Liver (tissue), 9 donors: Measurements from ENCODE around the gene ATG10. TPM values are rescaled to one million over a fixed set of nuclear protein-coding genes. Genes with fewer than 3 reads are reported as not detected.

Source experiments
- DNase-seq: peaks from one replicate; pipeline ENCODE4 v3.0.0-alpha.2; 2017; ENCODE audit warnings: low spot score
- H3K27ac ChIP-seq, 2 donors: one replicate each; pipeline ENCODE4 v1.7.0; 2013; ENCODE audit warnings: inconsistent platforms in 2 of 2, low read length in 2 of 2, control low read depth in 1 of 2, low read depth in 1 of 2, mild to moderate bottlenecking in 1 of 2
- H3K27me3 ChIP-seq, 4 donors: one replicate each; pipeline versions ENCODE4 v1.6.1 to v1.7.0; 2013; ENCODE audit warnings: low read length in 3 of 4, inconsistent platforms in 1 of 4, mild to moderate bottlenecking in 1 of 4, moderate library complexity in 1 of 4; ENCODE audit not compliant: control insufficient read depth in 4 of 4, insufficient read depth in 4 of 4
- H3K36me3 ChIP-seq, 4 donors: one replicate each; pipeline versions ENCODE4 v1.6.1 to v1.7.0; 2013; ENCODE audit warnings: low read length in 3 of 4, mild to moderate bottlenecking in 3 of 4, low read depth in 1 of 4, moderate library complexity in 1 of 4; ENCODE audit not compliant: control insufficient read depth in 4 of 4, insufficient read depth in 3 of 4
- H3K4me1 ChIP-seq, 4 donors: one replicate each; pipeline versions ENCODE4 v1.6.1 to v1.7.0; 2013; ENCODE audit warnings: low read length in 3 of 4, mild to moderate bottlenecking in 3 of 4, moderate library complexity in 1 of 4; ENCODE audit not compliant: control insufficient read depth in 4 of 4, insufficient read depth in 4 of 4
- H3K4me3 ChIP-seq, 3 donors: one replicate each; pipeline versions ENCODE4 v1.6.1 to v1.7.0; 2013; ENCODE audit warnings: low read length in 3 of 3, control low read depth in 1 of 3, low read depth in 1 of 3, mild to moderate bottlenecking in 1 of 3
- H3K9ac ChIP-seq, 2 donors: one replicate each; pipeline ENCODE4 v1.7.0; 2013; ENCODE audit warnings: low read length in 2 of 2, mild to moderate bottlenecking in 2 of 2, moderate library complexity in 2 of 2, control low read depth in 1 of 2, low read depth in 1 of 2
- H3K9me3 ChIP-seq, 4 donors: one replicate each; pipeline versions ENCODE4 v1.6.1 to v1.7.0; 2013; ENCODE audit warnings: low read length in 3 of 4; ENCODE audit not compliant: control insufficient read depth in 4 of 4
- EGR1 ChIP-seq, 2 donors: IDR thresholded peaks; 2 replicates each; pipeline ENCODE4 v1.6.1; 2016 to 2018; ENCODE audit warnings: antibody characterized with exemption in 2 of 2, low read depth in 2 of 2
- FOXA1 ChIP-seq: IDR thresholded peaks from 2 replicates; pipeline ENCODE4 v1.6.1; 2016; ENCODE audit warnings: antibody characterized with exemption
- FOXA2 ChIP-seq: IDR thresholded peaks from 2 replicates; pipeline ENCODE4 v1.6.1; 2016; ENCODE audit warnings: antibody characterized with exemption
- GABPA ChIP-seq, 2 donors: IDR thresholded peaks in 1 of 2; conservative IDR thresholded peaks in 1 of 2; 2 replicates each; pipeline ENCODE4 v1.6.1; 2016; ENCODE audit warnings: antibody characterized with exemption in 2 of 2, mild to moderate bottlenecking in 1 of 2, moderate library complexity in 1 of 2
- HNF4A ChIP-seq, 2 donors: conservative IDR thresholded peaks; 2 replicates each; pipeline ENCODE4 v1.6.1; 2016; ENCODE audit warnings: antibody characterized with exemption in 2 of 2, mild to moderate bottlenecking in 2 of 2
- HNF4G ChIP-seq: IDR thresholded peaks from 2 replicates; pipeline ENCODE4 v1.6.1; 2016; ENCODE audit warnings: antibody characterized with exemption
- JUND ChIP-seq, 2 donors: IDR thresholded peaks; 2 replicates each; pipeline ENCODE4 v1.6.1; 2016; ENCODE audit warnings: antibody characterized with exemption in 2 of 2
- NR2F2 ChIP-seq: IDR thresholded peaks from 2 replicates; pipeline ENCODE4 v1.6.1; 2016; ENCODE audit warnings: antibody characterized with exemption
- RXRA ChIP-seq, 2 donors: IDR thresholded peaks; 2 replicates each; pipeline ENCODE4 v1.6.1; 2017 to 2018; ENCODE audit warnings: antibody characterized with exemption in 2 of 2, mild to moderate bottlenecking in 1 of 2
- TAF1 ChIP-seq: conservative IDR thresholded peaks from 2 replicates; pipeline ENCODE4 v1.6.1; 2016; ENCODE audit warnings: antibody characterized with exemption, mild to moderate bottlenecking
- YY1 ChIP-seq: IDR thresholded peaks from 2 replicates; pipeline ENCODE4 v1.6.1; 2016; ENCODE audit warnings: antibody characterized with exemption, mild to moderate bottlenecking
- whole genome bisulfite sequencing: extraction: QIAGEN DNeasy Blood & Tissue Kit; methylation state at CpG from one replicate; pipeline ENCODE4 v1.1.7; 2013; 5-methylcytosine and 5-hydroxymethylcytosine counted together
- polyA plus RNA-seq, 2 donors: library from polyadenylated mRNA; stranded (reverse) in 1 of 2; unstranded in 1 of 2; fragments of 200-250 nt in 1 of 2; fragments of >200 nt in 1 of 2; fragmentation: Nextera tagmentation in 1 of 2; extraction: Ambion mirVana in 1 of 2; gene quantifications; one replicate each; pipeline versions ENCODE4 v1.2.1 to v1.2.3, GENCODE V29; 2013 to 2015
- total RNA-seq, 2 donors: library from RNA; depleted of rRNA; stranded (reverse); fragments of >200 nt; gene quantifications; one replicate each; pipeline ENCODE4 v1.2.3, GENCODE V29; 2014
- TF ChIP-seq, protein P1 (sequence below): IDR thresholded peaks from 2 replicates; pipeline ENCODE4 v1.6.1; 2016; ENCODE audit warnings: antibody characterized with exemption
- TF ChIP-seq, protein P2 (sequence below): IDR thresholded peaks from 2 replicates; pipeline ENCODE4 v1.6.1; 2016; ENCODE audit warnings: antibody characterized with exemption, mild to moderate bottlenecking
- TF ChIP-seq, protein P3 (sequence below): IDR thresholded peaks from 2 replicates; pipeline ENCODE4 v1.6.1; 2016; ENCODE audit warnings: antibody characterized with exemption
- donor health status: healthy.
- donor health status: healthy.
- donor health status: healthy.
- donor health status: healthy.
- donor health status: healthy.

ATG10 gene
- total and polyA plus RNA-seq, 4 donors = 3.1 to 7.8 (median 7.4) TPM

DNA sequence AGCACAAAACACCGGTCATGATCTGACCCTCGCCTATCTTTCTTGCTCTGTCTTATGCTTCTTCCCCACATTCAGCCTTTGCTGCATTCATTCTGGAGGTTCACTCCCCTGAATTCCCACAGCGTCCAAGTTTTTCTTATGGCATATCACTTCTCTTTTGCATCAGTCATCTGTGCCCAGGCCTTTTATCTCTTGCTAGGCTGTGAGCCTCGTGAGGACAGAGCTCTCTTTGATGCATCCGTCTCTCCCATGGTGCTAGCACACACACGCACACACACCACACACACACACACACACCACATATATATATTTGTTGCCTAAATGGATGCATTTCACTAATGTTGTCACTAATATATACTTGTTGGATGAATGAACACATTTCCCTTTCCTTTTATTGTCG is 45.8 kb upstream of the ATG10 start:
- Histone ChIP-seq H3K27ac (no peak overlapping the region), H3K4me3 (no peak overlapping the region), H3K27me3 (no peaks in the 10 kb centered on the region), H3K4me1 (no peaks in the 10 kb centered on the region), H3K9me3 (no peaks in the 10 kb centered on the region), H3K36me3 (no peaks in the 10 kb centered on the region), H3K9ac (no peak overlapping the region)
- no peak for DNase-seq
- TF ChIP-seq TAF1 = no peak
- TF ChIP-seq FOXA2 = no peak
- TF ChIP-seq HNF4A (conservative IDR thresholded peaks at IDR 0.05) = no peak
- TF ChIP-seq, protein P1, sequence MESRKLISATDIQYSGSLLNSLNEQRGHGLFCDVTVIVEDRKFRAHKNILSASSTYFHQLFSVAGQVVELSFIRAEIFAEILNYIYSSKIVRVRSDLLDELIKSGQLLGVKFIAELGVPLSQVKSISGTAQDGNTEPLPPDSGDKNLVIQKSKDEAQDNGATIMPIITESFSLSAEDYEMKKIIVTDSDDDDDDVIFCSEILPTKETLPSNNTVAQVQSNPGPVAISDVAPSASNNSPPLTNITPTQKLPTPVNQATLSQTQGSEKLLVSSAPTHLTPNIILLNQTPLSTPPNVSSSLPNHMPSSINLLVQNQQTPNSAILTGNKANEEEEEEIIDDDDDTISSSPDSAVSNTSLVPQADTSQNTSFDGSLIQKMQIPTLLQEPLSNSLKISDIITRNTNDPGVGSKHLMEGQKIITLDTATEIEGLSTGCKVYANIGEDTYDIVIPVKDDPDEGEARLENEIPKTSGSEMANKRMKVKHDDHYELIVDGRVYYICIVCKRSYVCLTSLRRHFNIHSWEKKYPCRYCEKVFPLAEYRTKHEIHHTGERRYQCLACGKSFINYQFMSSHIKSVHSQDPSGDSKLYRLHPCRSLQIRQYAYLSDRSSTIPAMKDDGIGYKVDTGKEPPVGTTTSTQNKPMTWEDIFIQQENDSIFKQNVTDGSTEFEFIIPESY = no peak
- no peak for TF ChIP-seq EGR1 (IDR thresholded peaks at IDR 0.05; ENCODE audit: low read depth in 2 of 2)
- no peak for TF ChIP-seq RXRA (IDR thresholded peaks at IDR 0.05)
- TF ChIP-seq, protein P2, sequence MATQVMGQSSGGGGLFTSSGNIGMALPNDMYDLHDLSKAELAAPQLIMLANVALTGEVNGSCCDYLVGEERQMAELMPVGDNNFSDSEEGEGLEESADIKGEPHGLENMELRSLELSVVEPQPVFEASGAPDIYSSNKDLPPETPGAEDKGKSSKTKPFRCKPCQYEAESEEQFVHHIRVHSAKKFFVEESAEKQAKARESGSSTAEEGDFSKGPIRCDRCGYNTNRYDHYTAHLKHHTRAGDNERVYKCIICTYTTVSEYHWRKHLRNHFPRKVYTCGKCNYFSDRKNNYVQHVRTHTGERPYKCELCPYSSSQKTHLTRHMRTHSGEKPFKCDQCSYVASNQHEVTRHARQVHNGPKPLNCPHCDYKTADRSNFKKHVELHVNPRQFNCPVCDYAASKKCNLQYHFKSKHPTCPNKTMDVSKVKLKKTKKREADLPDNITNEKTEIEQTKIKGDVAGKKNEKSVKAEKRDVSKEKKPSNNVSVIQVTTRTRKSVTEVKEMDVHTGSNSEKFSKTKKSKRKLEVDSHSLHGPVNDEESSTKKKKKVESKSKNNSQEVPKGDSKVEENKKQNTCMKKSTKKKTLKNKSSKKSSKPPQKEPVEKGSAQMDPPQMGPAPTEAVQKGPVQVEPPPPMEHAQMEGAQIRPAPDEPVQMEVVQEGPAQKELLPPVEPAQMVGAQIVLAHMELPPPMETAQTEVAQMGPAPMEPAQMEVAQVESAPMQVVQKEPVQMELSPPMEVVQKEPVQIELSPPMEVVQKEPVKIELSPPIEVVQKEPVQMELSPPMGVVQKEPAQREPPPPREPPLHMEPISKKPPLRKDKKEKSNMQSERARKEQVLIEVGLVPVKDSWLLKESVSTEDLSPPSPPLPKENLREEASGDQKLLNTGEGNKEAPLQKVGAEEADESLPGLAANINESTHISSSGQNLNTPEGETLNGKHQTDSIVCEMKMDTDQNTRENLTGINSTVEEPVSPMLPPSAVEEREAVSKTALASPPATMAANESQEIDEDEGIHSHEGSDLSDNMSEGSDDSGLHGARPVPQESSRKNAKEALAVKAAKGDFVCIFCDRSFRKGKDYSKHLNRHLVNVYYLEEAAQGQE = no peak
- TF ChIP-seq YY1 = no peak
- TF ChIP-seq, protein P3, sequence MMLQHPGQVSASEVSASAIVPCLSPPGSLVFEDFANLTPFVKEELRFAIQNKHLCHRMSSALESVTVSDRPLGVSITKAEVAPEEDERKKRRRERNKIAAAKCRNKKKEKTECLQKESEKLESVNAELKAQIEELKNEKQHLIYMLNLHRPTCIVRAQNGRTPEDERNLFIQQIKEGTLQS = no peak
- WGBS = 78% methylated on average over 7 of the region's 7 CpGs

DNA sequence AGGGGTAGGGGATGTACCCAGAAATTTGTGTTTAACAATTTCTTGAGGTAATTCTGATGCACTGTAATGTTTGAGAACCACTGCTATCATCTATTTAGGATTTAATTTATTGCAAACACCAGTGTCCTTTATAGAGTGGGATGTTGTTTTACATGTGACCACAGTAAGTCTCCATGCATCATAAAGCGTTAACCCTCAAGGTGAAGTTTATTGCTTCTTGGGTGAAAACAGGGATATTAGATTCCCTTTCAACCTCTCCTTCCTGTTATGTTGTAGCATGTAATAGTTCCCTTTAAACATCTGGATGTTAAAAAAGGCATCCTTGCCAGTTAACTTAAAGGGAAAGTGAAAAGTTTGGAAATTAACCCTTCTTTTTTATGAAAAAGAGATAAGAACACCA is 35.8 kb upstream of the ATG10 start:
- Histone ChIP-seq H3K27me3 (no peaks in the 10 kb centered on the region), H3K27ac (no peak overlapping the region), H3K4me1 (no peaks in the 10 kb centered on the region), H3K36me3 (no peaks in the 10 kb centered on the region), H3K4me3 (no peak overlapping the region), H3K9ac (no peak overlapping the region), H3K9me3 (peaks cover 0 to 3% (median 0%) of the 10 kb centered on the region in 4 donors)
- no peak for DNase-seq
- TF ChIP-seq FOXA1 = no peak
- 84% methylated on average over 1 of the region's 1 CpG for WGBS

DNA sequence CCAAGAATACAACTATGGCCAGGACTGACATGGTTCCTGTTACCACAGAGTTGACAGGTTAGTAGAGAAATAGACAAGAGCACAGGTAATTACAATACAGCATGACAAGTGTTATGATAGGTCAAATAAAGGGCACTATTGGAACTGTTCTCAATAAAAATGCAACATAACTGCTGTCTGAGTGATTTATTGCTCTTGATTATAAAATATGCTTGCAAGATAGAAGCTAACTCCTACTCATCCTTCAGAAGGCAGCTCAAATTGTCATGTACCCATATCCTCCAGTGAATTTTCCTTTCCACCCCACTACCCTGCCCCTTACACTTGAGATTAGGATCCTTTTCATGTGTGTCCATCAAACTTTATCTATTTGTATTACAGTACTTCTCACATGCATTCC is 35.1 kb upstream of the ATG10 start:
- Histone ChIP-seq H3K9ac (no peak overlapping the region), H3K4me3 (no peak overlapping the region), H3K36me3 (no peaks in the 10 kb centered on the region), H3K4me1 (no peaks in the 10 kb centered on the region), H3K9me3 (peaks cover 0 to 6% (median 1%) of the 10 kb centered on the region in 4 donors), H3K27ac (no peak overlapping the region), H3K27me3 (no peaks in the 10 kb centered on the region)
- no peak for DNase-seq
- no peak for TF ChIP-seq TAF1
- no peak for TF ChIP-seq HNF4A (conservative IDR thresholded peaks at IDR 0.05)
- TF ChIP-seq, protein P2 = no peak
- TF ChIP-seq NR2F2 = no peak
- TF ChIP-seq HNF4G = no peak
- TF ChIP-seq JUND (IDR thresholded peaks at IDR 0.05) = no peak
- no peak for TF ChIP-seq GABPA (IDR thresholded peaks at IDR 0.05 in 1 of 2, conservative IDR thresholded peaks at IDR 0.05 in 1 of 2)
- TF ChIP-seq, protein P1 = no peak
